Activated T-cell treated with anti-CD3 and anti-CD28 coated beads for 48 hours (primary cell): ENCODE data around the gene ZNF136.

ENCODE experiments used
- DNase-seq: peaks from one replicate; pipeline ENCODE4 v3.0.0-alpha.2; 2020; ENCODE audit warnings: low read depth

The ZNF136 gene

GRCh38 chr19:12194827-12195731 is 32.2 kb downstream of the ZNF136 start:
- peak; percentile 70 for DNase-seq

DNA sequence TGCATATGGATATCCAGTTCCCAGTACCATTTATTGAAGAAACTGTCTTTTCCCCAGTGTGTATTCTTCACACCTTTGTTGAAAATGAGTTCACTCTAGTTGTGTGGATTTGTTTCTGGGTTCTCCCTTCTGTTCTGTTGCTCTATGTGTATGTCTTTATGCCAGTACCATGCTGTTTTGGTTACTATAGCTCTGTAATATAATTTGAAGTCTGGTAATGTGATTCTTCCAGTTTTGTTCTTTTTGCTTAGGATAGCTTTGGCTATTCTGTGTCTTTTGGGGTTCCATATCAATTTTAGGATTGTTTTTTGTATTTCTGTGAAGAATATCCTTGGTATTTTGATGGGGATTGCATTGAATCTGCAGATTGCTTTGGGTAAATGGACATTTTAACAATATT is 35.2 kb downstream of the ZNF136 start:
- no peak for DNase-seq

DNA sequence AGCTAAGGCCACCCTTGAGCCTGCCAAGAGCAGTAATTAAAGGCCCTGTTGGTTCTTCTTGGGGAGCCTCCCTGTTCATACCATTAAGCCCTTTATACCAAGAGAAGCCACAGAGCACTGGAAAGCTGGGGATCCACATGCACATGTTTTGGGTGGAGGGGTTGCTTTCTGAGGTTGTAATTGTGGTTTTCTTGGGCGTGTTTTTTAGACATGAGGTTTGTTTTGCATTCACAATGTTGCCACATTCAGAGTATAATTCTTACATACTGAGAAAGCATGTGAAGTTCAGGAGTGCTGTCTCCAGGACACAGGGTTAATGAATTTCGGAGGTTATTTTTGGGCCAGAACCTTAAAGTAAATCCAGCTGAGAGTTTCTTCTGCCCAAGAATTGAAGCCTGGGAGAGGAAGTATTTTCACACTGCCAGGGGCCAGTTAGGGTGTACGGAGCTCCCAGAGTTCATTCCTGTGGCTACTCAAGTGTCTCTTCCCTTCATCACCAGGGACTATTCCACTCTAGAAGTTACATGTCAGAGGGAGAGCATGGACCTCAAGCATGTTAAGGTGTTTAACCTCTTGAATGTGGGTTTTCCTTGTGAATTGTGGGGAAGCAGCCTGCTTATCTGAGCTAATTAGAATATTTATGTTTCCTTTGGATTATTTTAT is 37.0 kb downstream of the ZNF136 start:
- DNase-seq = no peak

GRCh38 chr19:12202250-12202649 is 39.4 kb downstream of the ZNF136 start:
- peak; percentile 34 for DNase-seq

DNA sequence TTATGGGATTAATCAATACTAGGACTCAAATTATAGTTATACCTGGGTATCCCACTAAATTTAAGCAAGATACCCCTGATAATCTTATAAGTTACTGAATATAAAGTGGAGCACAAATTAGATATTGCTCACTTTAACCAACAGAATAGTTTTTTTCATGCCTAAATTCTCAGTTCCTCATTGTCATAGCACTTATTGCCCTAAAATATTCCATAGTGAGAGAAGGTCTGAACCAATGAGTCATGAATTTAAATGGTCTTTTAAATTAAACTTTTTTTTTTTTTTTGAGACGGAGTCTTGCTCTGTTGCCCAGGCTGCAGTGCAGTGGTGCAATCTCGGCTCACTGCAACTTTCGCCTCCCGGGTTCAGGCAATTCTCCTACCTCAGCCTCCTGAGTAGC is 42.4 kb downstream of the ZNF136 start:
- no peak for DNase-seq

- DNase-seq = no peak
These were observed 45.3 kb downstream of the ZNF136 start for GRCh38 chr19:12208221-12208620.

- DNase-seq = no peak
These were observed 54.4 kb downstream of the ZNF136 start for GRCh38 chr19:12217332-12217731.

GRCh38 chr19:12222980-12223630 is 60.2 kb downstream of the ZNF136 start:
- DNase-seq = no peak

- no peak for DNase-seq
These were observed 61.8 kb downstream of the ZNF136 start for GRCh38 chr19:12224676-12225075.

GRCh38 chr19:12229990-12230389 is 67.1 kb downstream of the ZNF136 start:
- DNase-seq = no peak

DNA sequence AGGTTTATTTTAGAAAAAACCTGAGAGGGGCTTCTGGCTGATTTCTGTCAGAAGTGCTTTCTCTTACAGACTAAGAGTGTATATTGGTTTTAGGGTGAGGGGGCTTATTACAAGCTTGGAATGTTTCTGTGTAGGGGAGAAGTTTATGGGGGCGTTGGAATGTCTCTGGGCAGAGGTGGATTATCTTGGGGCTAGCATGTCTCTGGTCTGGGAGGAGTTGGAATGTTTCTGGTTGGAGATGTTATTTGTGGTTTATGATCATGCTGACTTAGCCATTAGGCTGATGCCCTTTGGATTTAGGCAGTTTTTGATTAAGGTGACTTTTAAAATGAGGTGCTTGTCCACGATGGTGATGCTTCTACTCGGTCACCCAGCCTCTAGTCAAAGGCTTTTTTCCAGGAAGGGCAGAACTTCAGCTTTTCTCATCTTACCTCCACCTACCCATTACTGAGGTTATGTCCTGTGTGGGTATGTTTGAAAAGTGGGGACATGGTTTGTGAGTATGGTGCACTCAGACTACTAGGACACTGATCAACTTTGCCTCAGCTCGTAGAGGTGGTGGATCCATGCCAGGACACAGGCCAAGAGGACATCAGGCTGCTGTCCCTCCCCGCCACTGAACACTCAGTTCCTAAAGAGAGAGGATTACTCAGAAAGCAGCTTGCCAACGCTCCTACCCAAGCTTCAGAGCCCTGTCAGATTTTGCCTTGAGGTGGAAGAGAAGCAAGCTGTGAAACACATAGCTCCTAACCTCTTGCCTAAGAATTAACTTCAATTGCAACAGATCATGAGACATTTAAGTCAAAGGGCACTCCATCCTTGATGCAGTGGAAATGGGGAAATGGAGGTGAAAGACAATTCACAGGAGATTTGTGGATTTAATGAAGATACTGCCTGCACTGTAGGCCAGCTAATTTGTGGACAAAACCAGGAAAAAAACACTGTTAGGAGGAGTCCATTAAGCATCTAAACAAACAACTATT is 68.1 kb downstream of the ZNF136 start:
- DNase-seq = no peak

GRCh38 chr19:12232961-12233360 is 70.1 kb downstream of the ZNF136 start:
- no peak for DNase-seq

GRCh38 chr19:12237143-12237839 is 74.4 kb downstream of the ZNF136 start:
- DNase-seq = no peak
